GM19397 (cell line): Measurements from ENCODE around the gene GPC5.

ENCODE experiments used
- ATAC-seq: cut with Tn5 transposase; IDR thresholded peaks from one replicate; pipeline ENCODE4 v1.9.1; 2021; ENCODE audit warnings: mild to moderate bottlenecking, moderate library complexity; ENCODE audit not compliant: unreplicated experiment

GPC5 gene

DNA sequence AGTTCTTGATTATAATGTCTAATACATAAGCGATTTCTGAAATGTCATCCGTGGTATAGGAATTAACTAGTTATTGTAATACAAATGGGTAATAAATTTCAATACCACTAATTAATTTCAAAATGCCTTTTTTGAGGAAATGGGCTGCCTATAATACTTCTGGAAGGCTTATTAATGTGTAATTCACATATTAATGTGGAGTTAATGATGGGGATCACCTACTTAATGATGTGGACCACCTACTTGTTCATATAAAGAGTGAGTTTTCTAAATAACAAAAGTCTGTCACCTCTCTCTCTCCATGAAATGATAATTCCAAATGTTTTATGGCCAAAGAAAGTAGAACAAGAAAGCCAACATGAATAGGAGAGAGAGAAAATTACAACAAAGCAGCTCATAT, 914.4 kb downstream of the GPC5 start:
- ATAC-seq, result no peak

DNA sequence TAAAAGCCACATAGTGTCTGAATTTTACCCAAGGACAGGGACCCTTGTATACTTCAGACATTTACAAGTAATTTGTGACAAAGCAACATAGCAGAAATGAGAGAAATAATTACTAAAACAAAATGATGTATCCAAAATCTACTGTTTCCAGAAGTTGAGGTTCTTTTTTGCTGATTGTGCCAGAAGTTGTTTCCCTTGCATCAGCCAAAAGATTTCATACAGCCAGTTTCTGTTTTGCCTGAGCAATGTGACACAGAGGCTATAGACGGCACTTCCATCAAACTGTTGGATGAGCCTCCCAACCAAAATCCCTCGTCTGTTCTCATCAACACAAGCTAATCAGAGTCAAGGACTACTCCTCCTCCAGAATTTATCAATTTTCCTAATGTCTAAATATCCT, 915.0 kb downstream of the GPC5 start:
- ATAC-seq, result no peak

DNA sequence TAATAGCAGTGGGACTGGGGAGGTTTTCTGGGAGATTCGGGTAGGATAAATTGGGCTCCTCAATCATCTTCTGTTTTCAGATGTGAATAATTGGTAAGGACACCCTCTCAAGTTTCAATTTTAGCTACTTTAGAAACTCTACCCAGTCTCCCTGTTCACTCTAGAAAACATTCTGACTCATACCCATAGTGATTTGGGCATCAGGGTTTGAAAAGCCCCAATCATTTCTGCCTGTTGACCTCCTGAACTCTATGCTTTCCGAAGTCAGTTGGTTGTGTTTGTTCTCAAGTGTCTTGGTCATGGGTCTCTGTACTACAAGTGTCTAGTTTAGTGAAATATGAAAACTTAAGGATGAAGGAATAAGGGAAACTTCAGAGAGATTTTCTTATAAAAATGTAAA, 916.8 kb downstream of the GPC5 start:
- no peak for ATAC-seq

DNA sequence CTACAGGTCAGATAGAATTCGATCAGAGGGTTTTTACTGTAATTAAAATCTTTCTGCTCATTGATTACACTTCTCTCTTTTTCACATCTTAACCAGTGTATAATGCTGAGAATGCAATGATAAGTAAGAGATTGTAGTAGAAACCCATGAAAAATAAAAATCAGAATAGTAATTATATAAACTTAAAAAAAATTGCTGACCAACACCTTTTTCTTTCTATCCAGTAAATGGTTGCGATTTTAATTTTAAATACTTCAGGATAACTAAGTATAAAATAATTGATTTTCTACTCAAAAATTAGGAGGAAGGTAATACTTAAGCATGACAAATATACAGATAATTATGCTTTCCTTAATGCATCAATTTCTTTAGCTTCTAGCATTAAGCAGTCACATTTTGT, 917.6 kb downstream of the GPC5 start:
- no peak for ATAC-seq

DNA sequence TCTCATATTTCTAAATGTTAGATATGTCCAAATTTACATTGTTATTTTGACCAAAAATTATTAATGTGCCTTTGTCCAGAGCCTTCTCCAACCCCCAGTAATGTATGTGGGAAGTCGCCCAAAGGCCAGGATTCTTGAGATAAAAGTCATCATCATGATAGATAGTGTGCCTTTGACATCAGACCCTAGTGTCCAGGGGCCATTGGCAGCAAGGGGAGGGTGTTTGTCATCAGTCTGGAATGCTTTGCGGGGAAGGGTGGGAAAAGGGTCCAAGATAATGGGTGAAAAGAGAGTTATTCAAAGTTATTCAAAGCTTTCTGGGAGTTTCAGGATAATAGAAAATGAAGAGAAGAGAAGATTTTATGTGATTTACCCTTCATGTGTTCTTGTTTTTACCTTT, 918.6 kb downstream of the GPC5 start:
- ATAC-seq, result no peak

DNA sequence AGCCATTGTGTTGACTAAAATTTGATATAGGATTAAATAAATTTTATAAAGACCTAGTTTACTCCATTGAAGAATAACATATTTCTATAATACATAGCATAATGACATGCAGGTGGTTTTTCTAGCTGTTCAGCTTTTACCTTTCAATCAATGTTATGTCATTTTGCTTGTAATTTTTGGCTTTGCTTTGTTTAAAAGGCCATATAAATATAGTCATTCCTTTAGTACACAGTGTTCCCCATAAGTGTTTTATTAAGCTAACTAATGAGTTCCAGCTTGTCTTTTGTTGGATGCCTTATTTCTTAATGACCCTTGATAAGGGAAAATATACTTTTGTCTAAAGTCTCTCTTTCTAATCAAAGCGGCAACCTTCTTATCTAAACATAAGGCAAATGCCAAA, 921.9 kb downstream of the GPC5 start:
- no peak for ATAC-seq

DNA sequence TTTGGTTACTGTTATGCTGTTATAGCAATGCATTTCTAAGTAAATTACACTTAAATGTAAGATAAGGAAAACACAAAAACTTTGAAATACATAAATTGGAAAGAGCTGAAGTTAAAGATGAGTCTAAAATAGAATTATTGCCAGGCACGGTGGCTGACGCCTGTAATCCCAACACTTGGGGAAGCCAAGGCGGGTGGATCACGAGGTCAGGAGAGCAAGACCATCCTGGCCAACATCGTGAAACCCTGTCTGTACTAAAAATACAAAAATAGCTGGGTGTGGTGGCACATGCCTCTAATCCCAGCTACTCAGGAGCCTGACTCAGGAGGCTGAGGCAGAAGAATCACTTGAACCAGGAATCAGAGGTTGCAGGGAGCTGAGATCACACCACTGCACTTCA, 922.8 kb downstream of the GPC5 start:
- ATAC-seq, result no peak

DNA sequence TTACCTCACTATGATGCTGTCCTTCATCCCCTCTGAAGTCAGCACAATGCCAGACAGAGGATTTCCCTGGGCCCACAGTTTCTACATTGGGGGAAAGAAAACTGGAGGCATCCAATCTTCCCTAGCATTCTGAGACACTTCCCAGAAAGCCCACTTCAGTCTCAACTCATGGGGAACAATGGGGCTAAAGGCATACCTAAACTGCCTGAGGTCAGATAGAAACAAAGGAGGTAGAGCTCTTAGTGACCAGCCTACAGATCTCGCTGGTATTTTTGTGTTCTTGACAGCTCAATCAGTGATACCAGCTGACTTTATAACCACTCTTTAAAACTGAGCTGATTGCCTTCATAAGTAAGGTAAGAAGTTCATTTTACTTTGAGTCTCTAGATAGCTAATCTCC, 947.2 kb downstream of the GPC5 start:
- ATAC-seq, result no peak

DNA sequence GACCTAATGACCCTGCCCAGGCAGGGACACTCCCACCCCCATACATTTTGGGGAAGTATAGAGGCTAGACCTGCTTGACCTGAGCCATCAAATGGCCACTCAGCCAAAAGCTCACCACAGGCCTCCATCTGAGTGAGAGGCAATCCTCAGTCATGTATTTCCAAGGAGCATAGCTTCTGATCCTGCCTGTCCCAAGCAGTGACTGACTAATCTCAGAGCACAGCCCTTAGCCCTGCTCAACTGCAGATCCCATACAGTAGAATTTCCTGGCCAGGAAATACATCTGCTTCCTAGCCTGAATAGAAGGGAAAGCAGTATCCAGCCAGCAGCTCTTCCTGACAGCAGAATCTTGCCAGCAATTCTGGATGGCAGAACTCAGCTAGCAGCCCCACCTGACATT, 947.6 kb downstream of the GPC5 start:
- no peak for ATAC-seq

DNA sequence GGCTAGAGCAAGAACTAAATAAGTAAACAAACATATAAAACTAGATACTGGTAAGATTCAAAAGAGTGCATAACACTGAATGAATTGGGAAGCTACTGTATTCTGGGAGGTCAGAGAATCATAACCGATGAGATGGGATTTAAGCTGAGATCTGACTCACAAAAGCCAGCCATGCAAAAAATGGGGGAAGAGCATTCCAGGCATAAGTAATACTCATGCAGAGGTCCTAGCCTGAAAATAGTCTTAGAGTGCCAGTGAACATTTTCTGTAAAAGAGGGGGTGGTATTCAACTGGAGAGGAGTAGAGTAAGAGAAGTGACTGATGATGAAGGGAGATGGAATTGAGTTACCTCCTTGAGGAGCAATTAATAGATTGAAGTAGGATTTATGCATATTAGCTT, 956.2 kb downstream of the GPC5 start:
- no peak for ATAC-seq

DNA sequence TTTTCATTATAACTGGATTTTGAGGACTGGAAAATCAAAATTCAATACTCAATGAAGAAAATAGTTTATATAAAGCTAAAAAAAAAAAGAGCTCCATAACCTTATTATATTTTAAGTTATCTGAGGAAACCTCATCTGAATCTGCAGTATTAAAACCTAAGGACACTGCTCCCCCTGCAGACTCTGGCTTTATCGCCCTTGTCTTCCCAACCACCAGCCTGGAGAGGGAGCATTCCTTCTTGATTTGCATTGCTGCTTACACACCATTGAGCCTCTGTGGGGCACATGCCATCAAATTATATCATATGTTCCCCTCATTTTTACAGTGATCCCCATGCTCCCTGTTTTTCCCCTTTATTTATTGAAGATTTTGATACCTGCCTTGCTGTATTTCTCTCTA, 956.8 kb downstream of the GPC5 start:
- ATAC-seq, result no peak

DNA sequence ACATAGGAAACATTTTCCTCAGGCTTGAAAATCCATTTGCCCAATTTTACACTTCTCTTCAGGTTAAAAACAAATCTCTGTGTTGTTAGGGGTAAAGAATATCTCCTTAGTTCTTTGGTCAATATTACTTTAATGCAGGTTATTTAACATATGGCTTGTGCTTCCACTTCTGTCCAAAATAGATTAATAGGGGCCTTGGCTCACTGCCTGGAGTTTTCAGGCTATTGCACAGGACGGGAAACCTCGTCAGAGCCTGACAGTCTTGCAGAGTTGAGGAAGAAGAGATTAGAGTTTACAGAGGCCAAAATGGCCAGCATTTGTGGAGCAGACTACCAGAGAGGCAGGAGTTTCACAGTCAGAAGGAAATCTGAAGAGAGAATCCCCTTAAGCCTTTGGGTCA, 964.3 kb downstream of the GPC5 start:
- ATAC-seq, result no peak

DNA sequence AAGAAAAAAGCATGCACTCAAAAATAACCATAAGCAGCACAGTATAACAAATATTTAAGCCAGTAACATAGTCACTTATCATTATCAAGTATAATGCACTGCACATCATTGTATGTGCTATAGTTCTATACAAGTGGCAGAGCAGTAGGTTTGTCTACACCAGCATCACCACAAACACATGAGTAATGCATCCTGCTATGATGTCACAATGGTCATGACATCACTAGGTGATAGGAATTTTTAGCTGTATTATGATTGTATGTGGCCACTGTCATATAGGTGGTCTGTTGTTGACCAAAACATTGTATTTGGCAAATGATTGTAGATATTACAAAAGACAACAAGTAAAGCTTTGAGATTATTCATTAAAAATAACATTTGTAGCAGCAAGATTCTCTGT, 967.5 kb downstream of the GPC5 start:
- ATAC-seq, result no peak

DNA sequence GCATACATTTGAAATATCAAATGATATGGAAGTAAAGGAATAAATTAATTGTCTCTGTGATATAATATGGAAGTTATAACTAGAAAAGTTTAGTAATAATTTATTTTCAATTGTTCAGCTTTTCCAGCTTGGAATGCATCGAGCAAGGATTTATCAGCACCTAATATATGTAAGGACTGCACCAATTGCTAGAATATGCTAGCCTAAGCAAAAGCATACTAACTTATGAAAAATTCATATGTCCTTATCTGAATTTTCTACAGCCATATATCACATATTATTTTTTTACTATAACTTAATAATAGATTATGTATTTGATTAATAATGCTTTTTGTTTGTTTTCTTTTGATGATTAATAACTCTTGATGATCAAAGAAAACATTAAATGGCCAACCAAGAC, 979.0 kb downstream of the GPC5 start:
- ATAC-seq, result no peak

DNA sequence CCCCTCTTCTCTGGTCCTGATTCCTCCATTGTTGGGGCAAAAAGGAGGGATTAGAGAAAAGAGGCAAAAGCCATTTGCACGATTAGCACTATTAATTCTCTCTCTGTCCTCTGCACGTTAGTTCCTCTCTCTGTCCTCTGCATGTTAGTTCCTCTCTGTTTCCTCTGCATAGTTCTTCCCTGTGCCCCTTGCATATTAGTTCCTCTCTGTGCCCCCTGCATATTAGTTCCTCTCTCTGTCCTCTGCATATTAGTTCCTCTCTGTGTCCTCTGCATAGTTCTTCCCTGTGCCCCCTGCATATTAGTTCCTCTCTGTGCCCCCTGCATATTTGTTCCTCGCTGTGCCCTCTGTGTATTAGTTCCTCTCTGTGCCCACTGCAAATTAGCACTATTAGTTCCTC, 981.0 kb downstream of the GPC5 start:
- no peak for ATAC-seq

DNA sequence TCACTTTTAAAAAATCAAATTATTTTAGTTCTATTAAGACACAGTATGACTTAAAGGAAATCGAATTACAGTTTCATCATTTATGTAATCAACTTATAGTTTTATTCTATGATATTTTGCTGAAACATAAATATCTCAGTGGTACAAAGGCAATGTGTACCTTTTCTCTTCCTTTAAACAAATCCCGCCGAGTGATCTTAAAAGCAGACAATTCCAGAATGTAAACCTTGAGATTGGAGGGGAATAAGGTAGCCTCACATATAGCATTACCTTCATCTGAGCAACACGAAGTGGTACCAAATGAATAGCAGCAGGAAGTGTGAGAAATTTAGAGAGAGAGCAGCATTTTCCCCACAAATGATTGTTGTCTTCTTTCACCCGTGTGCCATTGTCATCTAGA, 986.0 kb downstream of the GPC5 start:
- no peak for ATAC-seq

DNA sequence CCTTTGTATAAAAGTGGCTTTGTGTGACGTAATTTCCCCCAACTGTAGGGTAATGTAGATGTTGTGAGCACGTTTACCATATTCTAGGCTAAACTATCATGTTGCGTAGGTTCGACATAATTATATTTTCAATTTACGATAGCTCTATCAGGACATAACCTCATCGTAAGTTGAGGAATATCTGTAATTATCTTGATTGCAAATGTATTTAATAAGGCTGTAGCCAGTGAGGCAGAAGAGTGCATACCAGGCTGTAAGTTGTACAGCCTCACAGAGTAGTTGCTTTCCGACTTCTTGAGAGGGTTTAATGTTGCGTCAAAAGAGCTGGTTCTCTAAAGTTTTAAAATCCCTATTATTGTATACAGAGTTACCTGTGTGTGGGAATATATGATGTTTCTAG, 988.8 kb downstream of the GPC5 start:
- ATAC-seq, result no peak

DNA sequence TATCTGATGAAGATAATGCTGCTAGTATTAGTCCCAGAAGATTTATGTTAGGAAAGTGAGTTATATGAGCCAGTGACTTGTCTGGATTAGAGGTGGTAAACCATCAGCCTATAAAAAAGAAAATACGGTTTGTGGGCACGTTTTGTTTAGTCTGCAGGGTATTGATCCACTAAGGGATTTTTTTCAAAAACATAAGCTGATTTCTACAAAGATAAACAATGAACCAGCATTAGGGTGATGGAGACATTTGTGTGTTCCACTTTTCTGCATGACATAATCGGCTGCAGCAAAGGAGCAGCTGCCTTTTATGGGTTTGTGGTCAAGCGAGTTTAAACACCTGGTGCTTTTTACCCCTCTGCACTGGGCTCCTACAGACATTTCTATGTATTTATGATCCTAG, 991.8 kb downstream of the GPC5 start:
- no peak for ATAC-seq

DNA sequence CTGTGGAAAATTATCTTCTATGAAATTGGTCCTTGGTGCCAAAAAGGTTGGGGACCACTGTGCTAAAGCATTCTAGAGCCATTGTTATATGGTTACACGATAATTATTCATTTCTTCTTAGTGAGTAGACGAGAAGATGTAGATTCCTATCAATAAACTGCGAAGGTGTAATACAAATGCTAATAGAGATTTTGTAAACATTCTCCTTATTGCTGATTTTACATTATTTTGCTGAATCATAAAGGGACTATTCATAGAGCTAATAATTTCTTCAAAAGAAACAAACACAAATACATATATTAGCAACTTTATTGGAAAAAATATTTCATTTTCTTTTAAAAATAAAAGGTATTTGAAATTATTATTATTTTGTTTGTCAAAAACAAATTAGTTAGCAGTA, 1005.2 kb downstream of the GPC5 start:
- ATAC-seq, result no peak

DNA sequence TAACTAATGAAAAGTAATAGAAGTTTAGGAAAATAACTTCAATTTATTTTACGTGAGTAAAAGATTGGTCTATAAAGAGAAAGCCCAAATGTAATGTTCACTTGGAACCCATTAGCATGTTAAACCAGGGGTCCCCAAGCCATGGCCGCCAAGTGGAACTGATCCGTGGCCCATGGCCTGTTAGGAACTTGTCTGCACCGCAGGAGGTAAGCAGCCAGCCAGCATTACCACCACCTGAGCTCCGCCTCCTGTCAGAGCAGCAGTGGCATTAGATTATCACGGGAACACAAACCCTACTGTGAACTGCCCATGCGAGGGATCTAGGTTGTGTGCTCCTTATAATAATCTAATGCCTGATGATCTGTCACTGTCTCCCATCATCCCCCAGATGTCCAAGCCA, 1009.4 kb downstream of the GPC5 start:
- ATAC-seq, result no peak

DNA sequence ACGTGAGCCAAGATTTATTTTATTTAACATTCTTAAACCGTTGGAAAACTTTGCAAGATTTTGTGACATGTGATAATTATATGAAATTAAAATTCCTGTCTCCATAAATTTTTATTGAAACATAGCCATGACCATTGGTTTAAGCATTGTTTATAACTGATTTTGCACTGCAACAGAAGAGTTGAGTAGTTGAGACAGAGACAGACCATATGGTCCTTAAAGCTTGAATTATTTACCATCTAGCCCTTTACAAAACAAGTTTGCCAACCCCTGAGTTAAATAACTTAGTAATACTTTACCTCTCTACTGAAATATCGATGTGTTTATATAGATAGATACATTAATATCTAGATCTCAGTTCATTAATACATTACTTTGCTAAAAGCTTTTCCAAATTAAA, 1014.1 kb downstream of the GPC5 start:
- ATAC-seq, result no peak

DNA sequence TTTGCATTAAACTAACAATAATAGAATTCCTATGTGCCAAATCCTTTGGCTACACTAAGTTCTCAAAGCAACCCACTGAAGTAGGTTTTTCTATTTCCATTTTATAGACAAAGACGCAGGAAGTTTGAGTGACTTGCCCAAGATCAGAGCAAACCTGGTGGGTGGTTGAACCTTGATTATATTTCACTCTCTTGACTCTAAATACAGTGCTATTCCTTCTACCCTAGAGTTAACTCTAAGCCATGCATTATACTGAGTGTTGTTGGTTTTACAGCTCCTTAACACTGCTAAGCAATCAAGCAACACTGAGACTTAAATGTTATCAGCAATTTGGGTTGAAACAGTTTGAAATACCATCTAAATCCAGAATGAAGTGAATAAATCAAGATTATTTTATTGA, 1014.6 kb downstream of the GPC5 start:
- no peak for ATAC-seq

DNA sequence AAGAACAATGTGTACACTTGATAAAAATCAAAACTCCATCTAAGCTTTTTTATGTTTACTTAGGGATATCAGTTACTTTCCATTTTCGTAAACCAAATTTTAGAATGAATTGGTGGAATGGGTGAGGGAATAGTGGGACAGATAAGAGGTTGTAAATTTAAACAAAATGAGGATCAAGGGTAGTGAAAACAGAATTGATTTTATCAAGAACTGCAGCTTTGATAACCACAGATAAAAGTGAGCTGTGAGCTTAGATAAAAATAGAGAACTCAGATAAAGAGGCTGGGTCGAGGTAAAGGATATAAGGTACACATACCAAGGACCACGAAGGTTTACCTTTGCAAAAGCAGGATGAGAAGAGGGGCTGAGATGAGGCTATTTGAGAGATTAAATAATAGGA, 1015.0 kb downstream of the GPC5 start:
- ATAC-seq, result no peak

DNA sequence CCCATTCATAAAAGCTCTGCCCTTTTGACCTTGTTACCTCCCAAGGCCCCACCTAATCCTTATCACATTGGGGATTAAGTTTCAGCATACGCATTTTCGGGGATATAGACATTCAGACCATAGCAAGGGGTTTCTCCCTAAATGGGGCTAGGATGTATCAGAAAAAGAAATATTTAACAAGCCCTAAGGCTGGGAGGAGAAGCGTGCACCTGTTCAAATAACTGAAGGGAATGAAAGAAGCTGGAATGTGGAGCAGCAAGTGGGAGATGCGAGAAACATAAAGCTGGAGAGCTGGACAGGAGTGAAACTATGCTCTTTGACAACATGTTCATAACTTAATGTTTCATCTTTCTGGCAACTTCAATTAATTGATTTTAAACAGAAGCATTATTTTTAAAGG, 1016.4 kb downstream of the GPC5 start:
- ATAC-seq, result no peak
